Measurements from ENCODE around the gene ERVK3-1. TPM values are rescaled to one million over a fixed set of nuclear protein-coding genes. Genes with fewer than 3 reads are reported as not detected.
"Not testable (repeated sequence)": the region's sequence is repeated elsewhere in the genome, so short reads cannot be mapped to it uniquely, and the experiment has no call there.

ERVK3-1 gene, protein sequence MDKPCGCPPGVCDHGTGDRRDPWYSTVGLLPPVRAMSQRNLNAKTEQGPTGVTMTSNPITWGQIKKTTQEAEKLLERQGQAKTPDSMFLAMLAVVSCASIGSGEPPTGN
- 62.0 and 69.1 TPM in 2 replicates for polyA plus RNA-seq (2014; cell fraction: cytosol; rRNA removed)
- 111 and 132 TPM in 2 replicates for polyA plus RNA-seq (2014; cell fraction: nucleus; rRNA removed)

GRCh38 chr19:58305065-58305931 lies at the start of gene ERVK3-1:
Gene ERVK3-1, plus strand, starts transcription at chr19:58305377. Its CDS starts 6,792 bp downstream, at chr19:58312169.
- DNase-seq (ENCODE audit: low spot score), result peak; percentile 91

DNA sequence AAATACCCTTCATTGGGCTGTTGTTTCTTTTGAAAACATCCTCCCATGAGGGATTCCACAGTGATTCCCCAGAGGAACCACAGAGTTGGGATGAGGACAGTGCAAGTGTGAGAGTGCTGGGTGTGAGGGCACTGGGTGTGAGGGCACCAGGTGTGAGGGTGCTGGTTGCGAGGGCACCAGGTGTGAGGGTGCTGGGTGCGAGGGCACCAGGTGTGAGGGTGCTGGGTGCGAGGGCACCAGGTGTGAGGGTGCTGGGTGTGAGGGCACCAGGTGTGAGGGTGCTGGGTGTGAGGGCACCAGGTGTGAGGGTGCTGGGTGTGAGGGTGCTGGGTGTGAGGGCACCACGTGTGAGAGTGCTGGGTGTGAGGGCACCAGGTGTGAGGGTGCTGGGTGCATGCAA lies 46.9 kb upstream of the ERVK3-1 start:
- DNase-seq (ENCODE audit: low spot score), result not testable (repeated sequence)

GRCh38 chr19:58261600-58261967 lies 43.6 kb upstream of the ERVK3-1 start:
- DNase-seq (ENCODE audit: low spot score), result no peak

DNA sequence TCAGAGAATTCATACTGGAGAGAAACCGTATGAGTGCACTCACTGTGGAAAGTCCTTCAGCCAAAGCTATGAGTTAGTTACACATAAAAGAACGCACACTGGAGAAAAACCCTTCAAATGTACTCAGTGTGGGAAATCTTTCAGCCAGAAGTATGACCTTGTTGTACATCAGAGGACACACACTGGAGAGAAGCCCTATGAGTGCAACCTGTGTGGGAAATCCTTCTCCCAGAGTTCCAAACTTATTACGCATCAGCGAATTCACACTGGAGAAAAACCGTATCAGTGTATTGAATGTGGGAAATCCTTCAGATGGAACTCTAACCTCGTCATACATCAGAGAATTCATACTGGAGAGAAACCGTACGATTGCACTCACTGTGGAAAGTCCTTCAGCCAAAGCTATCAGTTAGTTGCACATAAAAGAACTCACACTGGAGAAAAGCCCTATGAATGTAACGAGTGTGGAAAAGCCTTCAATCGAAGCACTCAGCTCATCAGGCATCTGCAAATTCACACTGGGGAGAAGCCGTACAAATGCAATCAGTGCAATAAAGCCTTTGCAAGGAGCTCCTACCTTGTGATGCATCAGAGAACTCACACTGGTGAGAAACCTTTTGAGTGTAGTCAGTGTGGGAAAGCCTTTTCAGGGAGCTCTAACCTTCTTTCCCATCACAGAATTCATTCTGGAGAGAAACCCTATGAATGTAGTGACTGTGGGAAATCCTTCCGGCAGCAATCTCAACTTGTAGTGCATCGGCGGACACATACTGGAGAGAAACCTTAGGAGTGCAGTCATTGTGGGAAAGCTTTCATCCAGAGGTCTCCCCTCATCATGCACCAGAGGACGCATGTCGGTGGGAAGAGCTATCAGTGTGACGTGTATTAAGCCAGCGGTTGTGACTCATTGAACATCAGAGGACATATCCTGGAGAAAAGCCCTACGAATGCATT lies 42.9 kb upstream of the ERVK3-1 start:
- no peak for DNase-seq (ENCODE audit: low spot score)

GRCh38 chr19:58262922-58263296 lies 42.3 kb upstream of the ERVK3-1 start:
- no peak for DNase-seq (ENCODE audit: low spot score)

GRCh38 chr19:58265100-58265499 lies 40.1 kb upstream of the ERVK3-1 start:
- no peak for DNase-seq (ENCODE audit: low spot score)

DNA sequence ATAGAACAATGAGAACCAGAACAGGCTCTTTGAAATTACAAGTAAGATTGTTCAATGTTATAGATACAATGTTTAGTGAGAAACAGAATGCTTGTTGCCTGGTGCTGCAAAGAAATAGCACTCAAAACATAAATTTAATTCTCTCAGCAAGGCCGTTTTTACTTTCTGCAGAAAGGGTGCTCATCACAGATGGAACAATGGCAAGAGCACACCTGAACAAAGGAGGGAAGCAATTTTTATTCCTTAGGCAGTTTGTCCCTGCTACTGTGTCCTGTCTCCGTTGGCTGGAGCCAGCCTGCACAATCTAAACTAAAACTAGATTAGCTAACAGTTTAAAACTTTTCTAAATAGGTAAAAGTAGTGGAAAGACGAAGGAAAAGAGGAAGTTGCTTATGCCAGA lies 36.8 kb upstream of the ERVK3-1 start:
- DNase-seq (ENCODE audit: low spot score), result no peak

GRCh38 chr19:58274771-58275201 lies 30.4 kb upstream of the ERVK3-1 start:
- DNase-seq (ENCODE audit: low spot score), result no peak

GRCh38 chr19:58275564-58275963 lies 29.6 kb upstream of the ERVK3-1 start:
- no peak for DNase-seq (ENCODE audit: low spot score)

GRCh38 chr19:58277197-58277596 lies 28.0 kb upstream of the ERVK3-1 start:
- DNase-seq (ENCODE audit: low spot score), result no peak

GRCh38 chr19:58277748-58278540 lies 27.2 kb upstream of the ERVK3-1 start:
- DNase-seq (ENCODE audit: low spot score), result no peak

- DNase-seq (ENCODE audit: low spot score), result peak; percentile 95
These were observed 26.6 kb upstream of the ERVK3-1 start, which contains the start of gene ZNF8 for GRCh38 chr19:58278541-58279041. Gene ZNF8, plus strand, starts transcription at chr19:58278955. Its CDS starts 127 bp downstream, at chr19:58279082.

GRCh38 chr19:58279042-58279924 lies 25.9 kb upstream of the ERVK3-1 start:
- peak; percentile 74 for DNase-seq (ENCODE audit: low spot score)

GRCh38 chr19:58279925-58280316 lies 25.3 kb upstream of the ERVK3-1 start:
- no peak for DNase-seq (ENCODE audit: low spot score)

- no peak for DNase-seq (ENCODE audit: low spot score)
These were observed 21.0 kb upstream of the ERVK3-1 start for GRCh38 chr19:58284199-58284598.

DNA sequence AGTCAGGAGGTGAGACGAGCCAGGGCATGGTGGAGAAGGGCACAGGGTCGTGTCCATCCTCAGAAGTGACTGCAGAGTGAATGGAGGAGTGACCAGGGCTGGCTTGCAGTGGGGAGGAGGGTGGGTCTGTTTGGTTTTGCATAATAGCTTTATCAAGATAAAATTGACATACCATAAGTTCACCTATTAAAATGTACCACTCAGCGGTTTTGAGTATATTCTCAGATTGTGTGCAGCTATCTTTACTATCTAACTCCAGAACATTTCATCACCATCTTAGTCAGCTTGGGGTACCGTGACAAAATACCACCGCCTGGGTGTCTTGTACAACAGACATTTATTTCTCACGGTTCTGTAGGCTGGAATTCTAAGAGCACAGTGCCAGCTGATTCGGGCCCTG lies 13.2 kb upstream of the ERVK3-1 start:
- DNase-seq (ENCODE audit: low spot score), result no peak

- no peak for DNase-seq (ENCODE audit: low spot score)
These were observed 10.3 kb upstream of the ERVK3-1 start for GRCh38 chr19:58294743-58295374.

GRCh38 chr19:58296104-58296503 lies 9.1 kb upstream of the ERVK3-1 start:
- no peak for DNase-seq (ENCODE audit: low spot score)

- no peak for DNase-seq (ENCODE audit: low spot score)
These were observed 4.6 kb upstream of the ERVK3-1 start for GRCh38 chr19:58300620-58301019.
